Measurements from ENCODE around the gene LUC7L2.
"Not testable (repeated sequence)": the region's sequence is repeated elsewhere in the genome, so short reads cannot be mapped to it uniquely, and the experiment has no call there.

LUC7L2 gene

DNA sequence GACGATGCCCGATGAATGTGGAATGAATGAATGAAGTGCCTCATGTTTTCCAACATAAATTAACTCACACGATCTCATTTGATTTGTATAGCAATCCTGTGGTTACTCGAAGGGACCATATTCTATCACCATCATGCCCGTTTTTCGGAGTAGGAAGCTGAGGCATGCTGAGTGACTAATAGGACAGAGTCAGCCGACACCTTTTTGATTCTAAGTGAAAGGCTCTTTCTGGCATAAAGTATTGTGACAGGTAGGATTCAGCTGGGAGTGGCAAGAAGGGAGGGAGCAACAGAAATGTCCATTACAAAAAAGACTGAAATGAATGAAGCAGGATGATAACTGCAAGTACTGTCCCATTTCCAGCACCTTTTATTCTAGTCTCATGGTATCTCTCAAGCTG, 68.1 kb downstream of the LUC7L2 start:
- DNase-seq: no peak
- H3K27me3 ChIP-seq: no peaks in the 10 kb centered on the region
- intact Hi-C loops (cut with DNase I; ENCODE audit: low total_unique reads): no loop called here
- TF ChIP-seq, protein P1, sequence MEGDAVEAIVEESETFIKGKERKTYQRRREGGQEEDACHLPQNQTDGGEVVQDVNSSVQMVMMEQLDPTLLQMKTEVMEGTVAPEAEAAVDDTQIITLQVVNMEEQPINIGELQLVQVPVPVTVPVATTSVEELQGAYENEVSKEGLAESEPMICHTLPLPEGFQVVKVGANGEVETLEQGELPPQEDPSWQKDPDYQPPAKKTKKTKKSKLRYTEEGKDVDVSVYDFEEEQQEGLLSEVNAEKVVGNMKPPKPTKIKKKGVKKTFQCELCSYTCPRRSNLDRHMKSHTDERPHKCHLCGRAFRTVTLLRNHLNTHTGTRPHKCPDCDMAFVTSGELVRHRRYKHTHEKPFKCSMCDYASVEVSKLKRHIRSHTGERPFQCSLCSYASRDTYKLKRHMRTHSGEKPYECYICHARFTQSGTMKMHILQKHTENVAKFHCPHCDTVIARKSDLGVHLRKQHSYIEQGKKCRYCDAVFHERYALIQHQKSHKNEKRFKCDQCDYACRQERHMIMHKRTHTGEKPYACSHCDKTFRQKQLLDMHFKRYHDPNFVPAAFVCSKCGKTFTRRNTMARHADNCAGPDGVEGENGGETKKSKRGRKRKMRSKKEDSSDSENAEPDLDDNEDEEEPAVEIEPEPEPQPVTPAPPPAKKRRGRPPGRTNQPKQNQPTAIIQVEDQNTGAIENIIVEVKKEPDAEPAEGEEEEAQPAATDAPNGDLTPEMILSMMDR (IDR thresholded peaks at IDR 0.05): no peak
- peaks cover 0 to 34% (median 29%) of the 10 kb centered on the region in 4 donors for H3K4me1 ChIP-seq
- peaks cover 4 to 23% (median 8%) of the 10 kb centered on the region in 3 donors for H3K36me3 ChIP-seq
- H3K27ac ChIP-seq: no peak overlapping the region
- no peak overlapping the region for H3K4me3 ChIP-seq
- H3K9me3 ChIP-seq: no peaks in the 10 kb centered on the region

GRCh38 chr7:139429735-139430134, 70.0 kb downstream of the LUC7L2 start:
- H3K9me3 ChIP-seq; DNase-seq; H3K36me3 ChIP-seq; H3K27ac ChIP-seq; H3K27me3 ChIP-seq; H3K4me3 ChIP-seq; intact Hi-C loops (cut with DNase I; ENCODE audit: low total_unique reads): not testable (repeated sequence)
- H3K4me1 ChIP-seq: peaks cover 0 to 53% (median 47%) of the 10 kb centered on the region in 4 donors

- no peak overlapping the region for H3K4me3 ChIP-seq
- intact Hi-C loops (cut with DNase I; ENCODE audit: low total_unique reads): no loop called here
- H3K36me3 ChIP-seq: peaks cover 0 to 5% (median 0%) of the 10 kb centered on the region in 3 donors
- peak overlapping the region; percentile 89 to 91 for H3K27ac ChIP-seq
- TF ChIP-seq, protein P1 (IDR thresholded peaks at IDR 0.05): no peak
- DNase-seq: no peak
- no peaks in the 10 kb centered on the region for H3K27me3 ChIP-seq
- H3K4me1 ChIP-seq: peaks cover 0 to 59% (median 50%) of the 10 kb centered on the region in 4 donors
- H3K9me3 ChIP-seq: no peaks in the 10 kb centered on the region
These were observed 70.7 kb downstream of the LUC7L2 start for GRCh38 chr7:139430443-139430842.

GRCh38 chr7:139431010-139431409, 71.3 kb downstream of the LUC7L2 start:
- Histone ChIP-seq H3K27ac (peak overlapping the region; percentile 89 to 91), H3K36me3 (peaks cover 0 to 5% (median 0%) of the 10 kb centered on the region in 3 donors), H3K9me3 (no peaks in the 10 kb centered on the region), H3K4me3 (no peak overlapping the region), H3K27me3 (no peaks in the 10 kb centered on the region), H3K4me1 (peaks cover 0 to 59% (median 50%) of the 10 kb centered on the region in 4 donors)
- intact Hi-C loops (cut with DNase I; ENCODE audit: low total_unique reads): no loop called here
- TF ChIP-seq, protein P1 (IDR thresholded peaks at IDR 0.05): no peak
- DNase-seq: no peak

DNA sequence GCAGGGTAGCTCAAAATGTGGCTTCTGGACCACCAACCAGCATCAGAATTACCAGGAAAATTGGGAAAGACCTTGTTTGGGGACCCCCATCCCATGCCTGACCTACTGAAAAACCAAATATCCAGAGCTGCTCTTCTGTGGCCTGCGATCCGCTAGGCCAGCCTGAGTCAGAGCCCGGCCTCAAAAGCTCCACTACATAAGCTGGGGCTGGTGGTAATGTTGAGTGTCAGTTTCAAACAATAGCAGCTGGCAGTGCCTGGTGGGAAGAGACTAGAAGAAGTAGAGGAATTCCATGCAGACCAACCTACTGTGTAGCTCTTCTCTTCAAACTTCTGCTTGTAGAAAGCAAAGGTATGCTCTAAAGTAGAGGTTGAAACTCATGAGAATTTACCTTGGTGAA, 71.8 kb downstream of the LUC7L2 start:
- no peak overlapping the region for H3K4me3 ChIP-seq
- no peaks in the 10 kb centered on the region for H3K9me3 ChIP-seq
- no peak for DNase-seq
- peaks cover 0 to 59% (median 50%) of the 10 kb centered on the region in 4 donors for H3K4me1 ChIP-seq
- intact Hi-C loops (cut with DNase I; ENCODE audit: low total_unique reads): no loop called here
- no peaks in the 10 kb centered on the region for H3K27me3 ChIP-seq
- TF ChIP-seq, protein P1 (IDR thresholded peaks at IDR 0.05): no peak
- H3K27ac ChIP-seq: peak overlapping the region; percentile 89 to 91
- peaks cover 0 to 5% (median 0%) of the 10 kb centered on the region in 3 donors for H3K36me3 ChIP-seq

DNA sequence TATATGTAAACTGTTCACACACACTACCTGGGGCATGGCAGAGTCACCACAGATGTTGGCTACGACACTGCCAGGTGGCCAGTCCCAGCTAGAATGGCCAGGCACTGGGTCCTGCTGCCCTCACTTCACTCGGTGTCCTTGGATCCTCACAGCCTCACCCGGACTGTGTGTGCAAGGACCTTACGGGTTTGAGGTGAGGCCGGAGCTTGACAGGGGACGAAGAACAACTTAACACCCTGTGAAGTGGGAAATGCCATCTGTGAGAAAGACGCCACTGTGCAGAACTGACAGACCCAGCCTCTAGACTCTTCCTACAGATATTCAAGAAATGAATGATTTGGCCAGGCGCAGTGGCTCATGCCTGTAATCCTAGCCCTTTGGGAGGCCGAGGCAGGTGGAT, 77.1 kb downstream of the LUC7L2 start:
- Histone ChIP-seq H3K4me1 (peaks cover 0 to 35% (median 31%) of the 10 kb centered on the region in 4 donors), H3K4me3 (no peak overlapping the region), H3K36me3 (no peaks in the 10 kb centered on the region), H3K9me3 (no peaks in the 10 kb centered on the region), H3K27me3 (no peaks in the 10 kb centered on the region), H3K27ac (no peak overlapping the region)
- peak in 1 of 2 donors; percentile 55 for DNase-seq
- intact Hi-C loops (cut with DNase I; ENCODE audit: low total_unique reads): no loop called here
- TF ChIP-seq, protein P1 (IDR thresholded peaks at IDR 0.05): no peak
